Keratinocyte (primary cell): Measurements from ENCODE around the gene OVOL3. TPM values are rescaled to one million over a fixed set of nuclear protein-coding genes. Genes with fewer than 3 reads are reported as not detected.

Experiments used
- DNase-seq: peaks from one replicate; pipeline ENCODE4 v3.0.0-alpha.2; 2011; ENCODE audit warnings: low read depth, missing footprints, low spot score
- FAIRE-seq: peaks from 2 replicates; lab custom pipeline; 2011; peaks lifted over from hg19 to GRCh38; lab: Jason Lieb, UNC
- H2AFZ ChIP-seq: 2 replicates; pipeline ENCODE4 v1.6.0; 2012; ENCODE audit warnings: low read length, control low read depth, inconsistent platforms; ENCODE audit not compliant: control insufficient read depth
- H3K27ac ChIP-seq: 2 replicates; pipeline ENCODE4 v1.5.1; 2011; ENCODE audit warnings: low read length; ENCODE audit not compliant: control insufficient read depth, insufficient read depth
- H3K27me3 ChIP-seq: 3 replicates; pipeline ENCODE4 v1.6.0; 2011; ENCODE audit warnings: low read length; ENCODE audit not compliant: control insufficient read depth, insufficient read depth; ENCODE audit errors: extremely low read depth
- H3K36me3 ChIP-seq, 2 experiments: 2 replicates in 1 of 2; 3 replicates in 1 of 2; pipeline ENCODE4 v1.5.1; 2011; ENCODE audit warnings: low read length in 2 of 2, mild to moderate bottlenecking in 1 of 2; ENCODE audit not compliant: control insufficient read depth in 2 of 2, insufficient read depth in 2 of 2; ENCODE audit errors: extremely low read depth in 1 of 2
- H3K4me1 ChIP-seq: 3 replicates; pipeline ENCODE4 v1.5.1; 2011; ENCODE audit warnings: low read length; ENCODE audit not compliant: control insufficient read depth, insufficient read depth; ENCODE audit errors: extremely low read depth
- H3K4me2 ChIP-seq: 3 replicates; pipeline ENCODE4 v1.6.0; 2011; ENCODE audit warnings: low read depth, low read length; ENCODE audit not compliant: control insufficient read depth, insufficient read depth; ENCODE audit errors: extremely low read depth
- H3K4me3 ChIP-seq, 3 experiments: fragments of 200-600 bp in 1 of 3; sonication (generic) in 1 of 3; 2 replicates in 2 of 3; 3 replicates in 1 of 3; pipeline ENCODE4 v1.5.1; 2011 to 2016; ENCODE audit warnings: low read length in 3 of 3, mild to moderate bottlenecking in 3 of 3, control low read depth in 2 of 3, inconsistent platforms in 1 of 3, low read depth in 1 of 3, mixed read lengths in 1 of 3, mixed run types in 1 of 3, moderate library complexity in 1 of 3; ENCODE audit not compliant: control insufficient read depth in 2 of 3, insufficient read depth in 2 of 3; ENCODE audit errors: extremely low read depth in 1 of 3
- H3K79me2 ChIP-seq: 2 replicates; pipeline ENCODE4 v1.6.0; 2012; ENCODE audit warnings: low read length; ENCODE audit not compliant: control insufficient read depth, insufficient read depth
- H3K9ac ChIP-seq: 3 replicates; pipeline ENCODE4 v1.6.0; 2011; ENCODE audit warnings: low read length; ENCODE audit not compliant: control insufficient read depth, insufficient read depth; ENCODE audit errors: extremely low read depth
- H3K9me1 ChIP-seq: 3 replicates; pipeline ENCODE4 v1.6.0; 2011; ENCODE audit warnings: low read length; ENCODE audit not compliant: control insufficient read depth, insufficient read depth; ENCODE audit errors: extremely low read depth
- H3K9me3 ChIP-seq: 2 replicates; pipeline ENCODE4 v1.5.1; 2012; ENCODE audit warnings: low read depth, low read length; ENCODE audit not compliant: control insufficient read depth
- H4K20me1 ChIP-seq: 3 replicates; pipeline ENCODE4 v1.6.0; 2011; ENCODE audit warnings: low read length; ENCODE audit not compliant: control insufficient read depth, insufficient read depth; ENCODE audit errors: extremely low read depth
- EZH2 ChIP-seq: IDR thresholded peaks from one replicate; pipeline ENCODE4 v1.6.1; 2012; ENCODE audit warnings: inconsistent platforms, mild to moderate bottlenecking, low read length, moderate library complexity
- dilution Hi-C: fragments of 300-500 bp; cut with MboI; formaldehyde crosslinking; loops from one replicate; pipeline ENCODE4 v1.7.0; 2020; ENCODE audit warnings: low sequenced_read_pairs; ENCODE audit not compliant: extremely low pct_ligation_motif_present
- polyA plus RNA-seq, 5 experiments: library from polyadenylated mRNA; depleted of rRNA in 3 of 5; stranded (reverse) in 3 of 5; stranded (forward) in 1 of 5; unstranded in 1 of 5; fragments of >200 nt; gene quantifications; 1 replicate in 1 of 5; 2 replicates in 3 of 5; 3 replicates in 1 of 5; pipeline versions ENCODE4 v1.2.1 to v1.2.3, GENCODE V29; 2011 to 2012; ENCODE audit warnings: missing spikeins in 2 of 5, low read depth in 1 of 5, low replicate concordance in 1 of 5
- TF ChIP-seq, protein P1 (sequence below), 3 experiments: IDR thresholded peaks in 1 of 3; conservative IDR thresholded peaks in 1 of 3; optimal IDR thresholded peaks in 1 of 3; 2 replicates in 2 of 3; 3 replicates in 1 of 3; pipeline versions ENCODE3 to v1.5.1; 2011; ENCODE audit warnings: low read length in 3 of 3, mild to moderate bottlenecking in 3 of 3, moderate library complexity in 2 of 3, control low read depth in 1 of 3, inconsistent platforms in 1 of 3; ENCODE audit not compliant: insufficient read depth in 2 of 3; ENCODE audit errors: extremely low read depth in 1 of 3

OVOL3 gene
- polyA plus RNA-seq, 1 donor (not counting 4 experiments of a cell fraction or from before 2014, with no cell fraction given): not detected

DNA sequence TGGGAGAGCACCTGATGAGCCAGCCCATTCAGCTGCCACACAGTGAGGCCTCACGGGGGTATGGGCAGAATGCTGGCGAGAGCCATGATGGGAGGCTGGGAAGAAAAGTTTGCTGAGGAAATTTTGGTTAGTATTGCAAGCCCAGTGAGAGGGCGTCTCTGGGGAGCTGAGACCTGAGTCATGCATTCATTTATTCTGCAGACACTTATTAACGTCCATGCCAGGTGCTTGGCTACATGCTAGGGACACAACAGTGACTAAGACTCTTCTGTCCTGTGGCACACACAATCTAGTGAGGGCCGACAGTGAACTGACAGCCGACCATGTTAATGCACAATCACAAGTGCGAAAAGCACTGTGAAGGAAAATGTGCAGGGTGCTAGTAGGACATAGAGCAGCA is 29.0 kb upstream of the OVOL3 start:
- no peaks in the 10 kb centered on the region for H3K79me2 ChIP-seq
- TF ChIP-seq, protein P1, sequence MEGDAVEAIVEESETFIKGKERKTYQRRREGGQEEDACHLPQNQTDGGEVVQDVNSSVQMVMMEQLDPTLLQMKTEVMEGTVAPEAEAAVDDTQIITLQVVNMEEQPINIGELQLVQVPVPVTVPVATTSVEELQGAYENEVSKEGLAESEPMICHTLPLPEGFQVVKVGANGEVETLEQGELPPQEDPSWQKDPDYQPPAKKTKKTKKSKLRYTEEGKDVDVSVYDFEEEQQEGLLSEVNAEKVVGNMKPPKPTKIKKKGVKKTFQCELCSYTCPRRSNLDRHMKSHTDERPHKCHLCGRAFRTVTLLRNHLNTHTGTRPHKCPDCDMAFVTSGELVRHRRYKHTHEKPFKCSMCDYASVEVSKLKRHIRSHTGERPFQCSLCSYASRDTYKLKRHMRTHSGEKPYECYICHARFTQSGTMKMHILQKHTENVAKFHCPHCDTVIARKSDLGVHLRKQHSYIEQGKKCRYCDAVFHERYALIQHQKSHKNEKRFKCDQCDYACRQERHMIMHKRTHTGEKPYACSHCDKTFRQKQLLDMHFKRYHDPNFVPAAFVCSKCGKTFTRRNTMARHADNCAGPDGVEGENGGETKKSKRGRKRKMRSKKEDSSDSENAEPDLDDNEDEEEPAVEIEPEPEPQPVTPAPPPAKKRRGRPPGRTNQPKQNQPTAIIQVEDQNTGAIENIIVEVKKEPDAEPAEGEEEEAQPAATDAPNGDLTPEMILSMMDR (optimal IDR thresholded peaks at IDR 0.05 in 1 of 3, IDR thresholded peaks at IDR 0.05 in 1 of 3, conservative IDR thresholded peaks at IDR 0.05 in 1 of 3; ENCODE audit: extremely low read depth in 1 of 3, insufficient read depth in 2 of 3, low read length in 3 of 3): no peak
- no peak for TF ChIP-seq EZH2
- dilution Hi-C loops: no loop called here
- no peaks in the 10 kb centered on the region for H4K20me1 ChIP-seq
- no peak overlapping the region for H3K4me2 ChIP-seq
- H3K9me3 ChIP-seq: no peaks in the 10 kb centered on the region
- peaks cover 6 to 28% of the 10 kb centered on the region in 2 experiments for H3K36me3 ChIP-seq
- no peak overlapping the region for H3K9ac ChIP-seq
- no peak overlapping the region for H2AFZ ChIP-seq
- no peak overlapping the region for H3K27ac ChIP-seq
- H3K4me3 ChIP-seq: no peak overlapping the region
- no peaks in the 10 kb centered on the region for H3K27me3 ChIP-seq
- no peak for FAIRE-seq
- no peaks in the 10 kb centered on the region for H3K4me1 ChIP-seq
- H3K9me1 ChIP-seq: no peaks in the 10 kb centered on the region
- DNase-seq: no peak

- no peak overlapping the region for H3K4me2 ChIP-seq
- no peaks in the 10 kb centered on the region for H3K27me3 ChIP-seq
- no peak for FAIRE-seq
- no peak overlapping the region for H3K27ac ChIP-seq
- no peak overlapping the region for H2AFZ ChIP-seq
- TF ChIP-seq EZH2: no peak
- TF ChIP-seq, protein P1 (optimal IDR thresholded peaks at IDR 0.05 in 1 of 3, IDR thresholded peaks at IDR 0.05 in 1 of 3, conservative IDR thresholded peaks at IDR 0.05 in 1 of 3; ENCODE audit: extremely low read depth in 1 of 3, insufficient read depth in 2 of 3, low read length in 3 of 3): no peak
- H3K9me1 ChIP-seq: no peaks in the 10 kb centered on the region
- H3K4me3 ChIP-seq: no peak overlapping the region
- no peaks in the 10 kb centered on the region for H3K79me2 ChIP-seq
- no peak overlapping the region for H3K9ac ChIP-seq
- dilution Hi-C loops: no loop called here
- DNase-seq: no peak
- H3K36me3 ChIP-seq: peaks cover 6 to 28% of the 10 kb centered on the region in 2 experiments
- H3K4me1 ChIP-seq: no peaks in the 10 kb centered on the region
- no peaks in the 10 kb centered on the region for H4K20me1 ChIP-seq
- no peaks in the 10 kb centered on the region for H3K9me3 ChIP-seq
Observed at GRCh38 chr19:36082916-36083315, 28.0 kb upstream of the OVOL3 start.
